Measurements from ENCODE around the gene KDM2B. TPM values are rescaled to one million over a fixed set of nuclear protein-coding genes. Genes with fewer than 3 reads are reported as not detected.

The KDM2B gene
- total and polyA plus RNA-seq, 10 of the 15 experiments (the other 5 are each of a cell fraction or from before 2014, with no cell fraction given): 13.6 to 124 (median 40.4) TPM

GRCh38 chr12:121391619-121392324 lies 189.1 kb downstream of the KDM2B start (continued):
- no peak for TF ChIP-seq CHD2 (IDR thresholded peaks at IDR 0.05; ENCODE audit: borderline replicate concordance, low read depth, low read length)
- TF ChIP-seq CBFB (IDR thresholded peaks at IDR 0.05; ENCODE audit: low read depth): no peak
- no peak for TF ChIP-seq USF2 (IDR thresholded peaks at IDR 0.05; ENCODE audit: borderline replicate concordance, low read depth, low read length)

DNA sequence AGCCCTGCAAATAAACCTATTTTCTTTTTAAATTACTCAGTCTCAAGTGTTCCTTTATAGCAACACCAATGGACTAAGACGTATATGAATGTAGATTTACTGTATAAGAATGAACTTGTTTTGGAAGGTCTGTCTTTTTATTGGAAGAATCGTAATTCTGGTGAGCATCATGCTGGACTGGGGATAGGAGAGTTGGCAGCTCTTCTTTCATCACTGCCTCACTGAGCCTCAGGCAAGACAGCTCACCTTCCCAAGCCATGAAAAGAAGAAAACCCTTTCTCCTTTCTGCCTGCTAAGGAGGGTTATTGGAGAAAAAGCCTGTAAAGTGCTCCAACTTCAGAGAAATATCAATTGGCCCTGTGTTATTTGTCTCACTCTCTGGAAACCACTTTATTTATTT lies 190.0 kb downstream of the KDM2B start:
- no peak overlapping the region for H3K4me2 ChIP-seq (ENCODE audit: control insufficient read depth, insufficient read depth)
- no TSS peak for BruUV-seq (replicated peaks)
- no peaks in the 10 kb centered on the region for H3K36me3 ChIP-seq (ENCODE audit: control insufficient read depth in 2 of 2, insufficient read depth in 2 of 2, low read length in 1 of 2)
- FAIRE-seq (no peak), ATAC-seq (no peak), DNase-seq (ENCODE audit: low read depth, low spot score) (no peak)
- CTCF ChIA-PET: interaction anchor here (1.2 to 1.7 kb wide), 2 partner anchors 10 to 420 kb away, joined by 3 to 6 read pairs; partner anchors contain the start of gene RNF34
- POLR2A ChIA-PET: interaction anchor here (1.4 kb wide), 1 partner anchor 39 kb away, joined by 3 read pairs; the partner anchor contains the start of gene ANAPC5
- H4K20me1 ChIP-seq (ENCODE audit: control insufficient read depth, insufficient read depth): no peaks in the 10 kb centered on the region
- no peaks in the 10 kb centered on the region for H3K79me2 ChIP-seq (ENCODE audit: control insufficient read depth, insufficient read depth, low read length)
- H2AFZ ChIP-seq (ENCODE audit: control insufficient read depth, low read depth, low read length): no peak overlapping the region
- RAD21 ChIA-PET (ENCODE audit: unreplicated experiment): interaction anchor here (1.8 kb wide), 1 partner anchor 11 kb away, joined by 6 read pairs; no protein-coding TSS in a partner anchor
- no peak overlapping the region for H3K4me3 ChIP-seq
- intact Hi-C loops (cut with micrococcal nuclease; ENCODE audit: unreplicated experiment): no loop called here
- H3K4me1 ChIP-seq (ENCODE audit: control insufficient read depth, insufficient read depth, low read length): peaks cover 7% of the 10 kb centered on the region
- no peaks in the 10 kb centered on the region; the same call in 2 of the 3 replicates for H3K9me3 ChIP-seq (replicated peaks; ENCODE audit: control insufficient read depth, insufficient read depth, low read length)
- in situ Hi-C loops (cut with MboI): no loop called here
- H3K9ac ChIP-seq (ENCODE audit: control insufficient read depth, insufficient read depth, low read length): no peak overlapping the region
- H3K27me3 ChIP-seq (replicated peaks in 1 of 2; ENCODE audit: control insufficient read depth in 2 of 2, insufficient read depth in 2 of 2, low read length in 1 of 2): no peaks in the 10 kb centered on the region
- SMC1A ChIA-PET (ENCODE audit: uncharacterized antibody, unreplicated experiment): interaction anchor here (2.4 kb wide), 1 partner anchor 10 kb away, joined by 17 read pairs; no protein-coding TSS in a partner anchor
- 74% methylated on average over 2 of the region's 2 CpGs for WGBS (ENCODE audit: insufficient coverage, insufficient replicate concordance, low lambda C conversion rate, missing lambda C conversion rate)
- H3K27ac ChIP-seq (ENCODE audit: control insufficient read depth, insufficient read depth): no peak overlapping the region
- TF ChIP-seq HDAC6 (IDR thresholded peaks at IDR 0.05; ENCODE audit: unreplicated experiment) (no peak), YBX1 (IDR thresholded peaks at IDR 0.05) (no peak), GATAD2B (conservative IDR thresholded peaks at IDR 0.05; ENCODE audit: low read depth) (no peak), FOS (IDR thresholded peaks at IDR 0.05; ENCODE audit: borderline replicate concordance, extremely low read depth, insufficient read length) (no peak), MEF2A (IDR thresholded peaks at IDR 0.05; ENCODE audit: insufficient read depth, low read depth, low read length) (no peak), PRDM15 (CRISPR knock-in tag; IDR thresholded peaks at IDR 0.05) (no peak), PAX5 (IDR thresholded peaks at IDR 0.05; ENCODE audit: borderline replicate concordance, low read depth, low read length) (no peak), EZH2 (IDR thresholded peaks at IDR 0.05; ENCODE audit: borderline replicate concordance, control insufficient read depth, low read depth, low read length) (no peak), BCLAF1 (IDR thresholded peaks at IDR 0.05) (no peak), KDM1A (IDR thresholded peaks at IDR 0.05; ENCODE audit: borderline replicate concordance) (no peak), SRF (IDR thresholded peaks at IDR 0.05; ENCODE audit: low read depth in 2 of 2, low read length in 2 of 2) (no peak), KAT2A (conservative IDR thresholded peaks at IDR 0.05; ENCODE audit: control insufficient read depth, low read depth, low read length) (no peak)

Measured in GM12878 (cell line).